ENCODE measurements around the gene ZNF764.
A peak's percentile ranks its signal among the peaks of the same experiment; 100 is the strongest.

Gene ZNF764

DNA sequence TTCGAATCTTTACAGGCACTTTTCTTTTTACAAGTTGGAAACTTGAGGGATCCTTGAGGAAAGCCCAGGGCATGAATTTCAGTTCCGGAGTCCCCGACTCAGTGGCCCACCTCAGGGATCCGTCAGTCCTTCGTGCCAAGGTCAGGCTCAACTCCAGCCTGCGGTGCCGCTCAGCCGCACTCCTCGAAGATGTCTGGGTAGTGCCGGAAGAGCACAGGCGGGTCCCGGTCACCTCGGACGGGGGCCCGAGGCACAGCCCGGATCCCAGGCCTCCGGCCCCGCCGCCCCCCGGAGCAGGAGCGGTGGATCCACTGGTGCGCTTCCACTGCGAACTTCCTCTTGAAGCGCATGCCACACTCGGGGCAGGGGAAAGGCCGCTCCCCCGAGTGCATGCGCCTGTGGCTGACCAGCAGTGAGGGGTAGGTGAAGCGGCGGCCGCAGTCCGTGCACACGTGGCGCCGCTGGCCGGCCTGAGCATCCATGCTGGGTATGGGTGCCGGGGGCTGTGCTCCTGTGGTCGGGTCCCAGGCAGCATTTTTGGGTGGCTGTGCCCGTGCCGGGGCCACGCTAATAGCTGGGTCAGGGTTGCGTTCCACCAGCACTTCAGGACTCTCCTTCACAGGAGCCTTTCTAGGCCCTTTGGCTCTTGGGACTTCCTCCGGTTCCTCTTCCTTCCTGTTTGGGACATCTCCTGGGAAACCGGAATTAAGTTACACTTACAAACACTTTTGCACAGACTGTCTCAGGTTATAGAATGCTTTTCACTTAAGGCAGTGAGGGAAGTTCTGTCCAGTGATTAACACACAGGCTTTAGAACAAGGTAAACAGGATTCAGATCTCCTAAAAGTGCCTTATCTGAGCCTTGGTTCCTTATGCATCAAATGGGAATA is 11.8 kb upstream of the ZNF764 start:
- no peak for DNase-seq

DNA sequence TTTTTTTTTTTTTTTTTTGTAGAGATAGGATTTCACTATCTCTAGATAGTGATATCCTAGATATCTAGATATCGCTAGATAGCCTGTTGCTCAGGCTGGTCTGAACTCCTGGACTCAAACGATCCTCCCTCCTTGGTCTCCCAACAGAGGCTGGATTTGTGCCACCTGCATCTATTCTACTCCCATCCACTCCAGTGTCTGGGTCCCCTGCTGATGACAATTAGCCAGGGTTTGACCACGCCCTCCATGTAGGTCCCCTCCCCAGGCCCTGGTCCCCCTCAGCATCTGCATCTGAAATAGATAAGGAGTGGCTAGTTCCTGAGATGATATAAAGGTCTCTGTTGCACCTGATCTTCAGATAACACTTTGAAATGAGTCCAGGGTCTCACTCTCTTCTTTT is 11.1 kb upstream of the ZNF764 start:
- no peak for DNase-seq

DNA sequence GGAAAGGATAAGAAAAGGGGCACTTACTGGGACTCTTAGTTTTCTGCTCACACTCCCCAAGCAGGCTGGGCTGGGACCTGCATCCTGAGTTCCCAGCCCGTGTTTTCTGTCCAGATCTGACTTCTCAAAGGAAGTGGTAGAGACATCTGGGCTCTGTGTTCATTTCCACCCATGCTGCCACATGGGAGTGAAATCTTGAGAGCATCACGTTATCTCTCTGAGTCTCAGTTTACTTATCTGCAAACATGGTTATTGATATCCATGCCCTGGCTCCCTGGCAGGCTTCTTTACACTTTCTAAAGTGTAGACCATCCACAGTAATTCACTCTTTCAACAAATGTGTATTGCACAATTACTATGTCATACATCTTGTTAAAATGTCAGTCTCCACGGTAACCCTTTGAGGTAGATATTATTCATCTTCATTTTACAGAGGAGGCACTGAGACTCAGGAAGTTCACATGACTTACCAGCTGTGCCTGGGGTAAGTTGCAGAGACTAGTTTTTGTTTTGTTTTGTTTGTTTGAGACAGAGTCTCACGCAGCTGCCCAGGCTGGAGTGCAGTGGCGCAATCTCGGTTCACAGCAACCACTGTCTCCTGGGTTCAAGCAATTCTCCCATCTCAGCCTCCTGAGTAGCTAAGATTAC is 9.9 kb upstream of the ZNF764 start:
- peak; percentile 32 for DNase-seq

DNA sequence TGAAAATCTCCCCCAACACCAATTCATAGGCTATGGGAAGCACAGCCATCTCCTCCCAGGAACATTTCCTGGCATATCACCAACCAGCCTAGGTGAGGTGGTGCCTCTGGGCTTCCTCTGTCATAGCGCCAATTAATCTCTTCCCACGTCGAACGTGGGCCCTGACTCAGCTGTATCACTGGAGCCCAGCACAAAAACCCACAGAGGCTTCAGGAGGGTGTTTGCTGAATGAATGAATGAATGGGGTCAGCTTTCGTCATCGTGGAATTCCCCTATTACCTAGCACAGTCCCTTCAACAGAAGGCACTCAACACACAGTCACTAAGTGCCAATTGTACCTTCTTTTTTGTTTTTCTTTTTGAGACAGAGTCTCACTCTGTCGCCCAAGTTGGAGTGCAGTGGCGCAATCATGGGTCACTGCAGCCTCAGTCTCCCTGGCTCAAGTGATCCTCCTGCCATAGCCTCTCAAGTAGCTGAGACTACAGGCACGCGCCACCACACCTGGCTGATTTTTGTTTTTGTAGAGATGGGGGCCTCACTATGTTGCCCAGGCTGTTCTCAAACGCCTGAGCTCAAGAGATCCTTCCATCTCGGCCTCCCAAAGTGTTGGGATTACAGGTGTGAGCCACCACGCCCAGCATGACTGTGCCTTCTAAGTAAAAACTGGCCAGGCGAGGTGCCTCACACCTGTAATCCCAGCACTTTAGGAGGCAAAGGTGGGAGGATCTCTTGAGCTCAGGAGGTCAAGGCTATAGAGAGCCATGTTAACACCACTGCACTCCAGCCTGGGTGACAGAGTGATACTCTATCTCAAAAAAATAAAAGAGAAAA is 9.2 kb upstream of the ZNF764 start:
- DNase-seq, result no peak

DNA sequence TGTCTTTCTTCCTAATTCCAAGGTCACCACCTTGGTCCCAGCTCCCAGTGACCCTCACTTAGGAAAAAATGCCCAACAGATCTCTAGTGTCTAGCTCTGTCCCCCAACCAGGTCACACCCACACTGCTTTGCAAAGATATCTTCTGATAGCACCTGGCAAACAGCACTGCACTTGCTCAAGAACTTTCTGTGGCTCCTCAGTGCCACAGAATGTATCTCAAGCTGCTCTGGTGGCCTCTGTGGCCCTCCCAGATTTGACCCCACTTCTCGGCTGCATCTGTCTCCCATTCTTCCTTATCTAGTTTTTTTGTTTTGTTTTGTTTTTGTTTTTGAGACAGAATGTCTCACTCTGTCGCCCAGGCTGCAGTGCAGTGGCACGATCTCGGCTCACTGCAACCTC is 8.4 kb upstream of the ZNF764 start:
- DNase-seq, result no peak

DNA sequence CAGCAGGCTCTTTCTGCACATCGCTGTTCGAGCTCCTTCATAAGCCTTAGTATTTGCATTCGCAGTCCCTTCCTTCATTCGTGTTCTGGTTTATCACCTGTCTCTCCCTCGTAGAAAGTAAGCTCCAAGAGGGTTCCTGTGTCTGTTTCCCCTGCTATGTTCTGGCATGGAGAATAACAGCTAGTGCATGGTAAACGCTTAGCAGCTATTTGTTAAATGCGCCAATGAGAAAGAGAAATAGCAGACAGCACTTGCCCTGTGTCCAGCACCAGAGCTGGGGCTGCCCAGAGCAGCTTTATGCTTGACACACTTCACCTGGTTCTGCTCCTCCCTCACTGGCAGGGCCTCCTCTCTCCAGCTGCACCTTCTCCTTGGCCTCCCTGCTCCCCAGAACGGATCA is 7.8 kb upstream of the ZNF764 start:
- DNase-seq, result no peak

DNA sequence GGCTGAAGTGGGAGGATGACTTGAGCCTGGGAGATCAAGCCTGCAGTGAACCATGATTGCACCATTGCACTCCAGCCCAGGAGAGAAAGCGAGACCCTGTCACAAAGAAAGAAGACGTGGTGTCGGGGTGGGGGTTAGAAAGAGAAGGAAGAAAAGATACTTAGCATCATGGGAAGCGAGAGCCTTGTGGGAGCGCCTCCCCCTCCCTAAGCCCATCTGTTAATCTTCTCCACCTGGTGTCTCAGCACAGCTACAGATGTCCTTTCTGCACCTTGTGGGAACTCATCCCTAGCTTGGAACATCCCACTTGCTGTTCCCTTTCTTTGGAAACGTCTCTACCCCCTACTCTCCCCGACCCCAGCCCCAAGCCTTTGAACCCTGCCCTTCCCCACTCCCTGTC is 7.4 kb upstream of the ZNF764 start:
- no peak for DNase-seq

DNA sequence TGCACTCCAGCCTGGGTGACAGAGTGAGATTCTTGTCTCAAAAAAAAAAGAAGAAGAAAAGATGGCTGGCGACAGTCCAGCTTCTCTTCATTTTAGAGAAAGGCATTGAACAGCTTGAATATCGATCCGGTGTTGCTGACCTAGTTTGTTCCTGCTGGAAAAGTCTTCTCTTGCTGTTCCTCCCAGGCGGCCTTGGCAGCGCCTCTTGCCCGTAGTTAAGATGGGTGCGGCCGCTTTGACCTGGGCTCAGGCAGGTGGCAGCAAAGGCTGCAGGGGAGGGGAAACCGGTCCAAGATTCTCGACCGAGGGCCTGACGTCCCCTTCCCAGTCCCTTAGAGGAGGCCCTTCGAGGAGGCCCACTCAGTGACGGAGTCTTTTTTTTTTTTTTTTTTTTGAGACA is 3.8 kb upstream of the ZNF764 start:
- DNase-seq, result no peak

DNA sequence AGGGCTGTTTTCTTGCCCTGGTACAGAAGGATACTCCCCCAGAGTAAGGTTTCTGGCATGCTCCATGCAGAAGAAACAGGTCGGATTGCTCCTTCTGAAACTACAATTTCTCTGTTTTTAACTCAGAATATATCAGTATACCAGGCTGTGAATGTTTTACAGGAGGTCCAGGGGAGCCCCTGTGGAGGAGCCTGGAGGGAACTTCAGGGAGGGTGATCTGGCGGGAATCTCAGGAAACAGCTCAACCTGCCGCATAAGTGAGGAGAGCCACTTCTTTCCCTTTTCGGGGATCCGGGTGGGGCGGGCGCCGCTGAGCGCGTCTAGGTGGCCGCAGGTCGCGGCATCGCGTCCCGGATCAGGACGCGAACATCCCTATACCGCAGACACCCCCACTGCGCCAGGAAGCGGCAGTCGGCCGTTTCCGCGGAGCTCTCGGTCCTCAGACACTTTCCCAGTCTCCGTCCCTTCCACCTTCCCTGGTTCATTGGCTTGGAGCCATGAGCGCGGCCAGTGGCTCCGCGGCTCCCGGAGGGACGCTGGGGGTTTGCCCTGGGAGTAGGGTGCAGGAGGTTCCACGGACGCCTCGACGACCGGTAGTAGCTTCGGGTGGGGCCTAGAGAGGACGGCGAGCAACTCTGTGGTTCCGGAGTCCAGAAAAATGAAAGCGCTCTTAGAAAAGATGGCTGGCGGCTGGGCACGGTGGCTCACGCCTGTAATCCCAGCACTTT is 3.1 kb upstream of the ZNF764 start:
- peak; percentile 57 for DNase-seq

DNA sequence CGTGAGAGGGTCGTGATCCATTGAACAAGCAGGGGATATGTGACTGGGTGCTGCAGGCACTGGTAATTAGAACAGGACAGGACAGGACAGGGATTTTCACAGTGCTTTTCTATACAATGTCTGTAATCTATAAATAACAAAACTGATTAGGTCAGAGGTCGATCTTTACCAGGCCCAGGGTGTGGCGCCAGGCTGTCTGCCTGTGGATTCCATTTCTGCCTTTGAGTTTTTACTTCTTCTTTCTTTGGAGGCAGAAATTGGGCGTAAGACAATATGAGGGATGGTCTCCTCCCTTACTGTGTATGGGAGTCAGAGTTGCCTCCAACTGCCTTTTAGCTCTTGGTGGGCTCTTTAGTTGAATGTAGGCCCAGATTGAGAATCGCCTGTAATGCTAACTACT is 1.5 kb upstream of the ZNF764 start:
- DNase-seq, result no peak

DNA sequence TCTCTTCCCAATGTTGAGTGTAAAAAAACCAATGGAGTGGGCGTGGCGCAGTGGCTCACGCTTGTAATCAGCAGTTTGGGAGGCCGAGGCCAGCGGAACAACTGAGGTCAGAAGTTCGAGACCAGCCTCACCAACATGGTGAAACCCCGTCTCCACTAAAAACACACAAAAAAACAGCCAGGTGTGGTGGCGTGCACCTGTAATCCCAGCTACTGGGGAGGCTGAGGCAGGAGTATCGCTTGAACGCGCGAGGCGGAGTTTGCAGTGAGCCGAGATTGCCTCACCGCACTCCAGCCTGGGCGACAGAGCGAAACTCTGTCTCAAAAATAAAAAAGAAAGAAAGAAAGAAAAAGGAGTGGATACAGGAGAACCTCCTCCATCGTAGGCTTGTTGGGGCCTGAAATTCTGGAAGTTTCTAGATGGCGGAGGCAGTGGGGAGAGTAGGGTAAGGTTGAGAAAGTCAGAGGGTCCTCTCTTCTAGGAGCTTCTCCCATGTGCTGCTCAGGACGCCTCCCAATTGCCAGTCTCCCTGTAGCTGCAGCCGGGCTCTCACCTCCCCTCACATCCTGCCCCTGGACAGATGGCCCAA is 709 bp upstream of the ZNF764 start:
- no peak for DNase-seq

DNA sequence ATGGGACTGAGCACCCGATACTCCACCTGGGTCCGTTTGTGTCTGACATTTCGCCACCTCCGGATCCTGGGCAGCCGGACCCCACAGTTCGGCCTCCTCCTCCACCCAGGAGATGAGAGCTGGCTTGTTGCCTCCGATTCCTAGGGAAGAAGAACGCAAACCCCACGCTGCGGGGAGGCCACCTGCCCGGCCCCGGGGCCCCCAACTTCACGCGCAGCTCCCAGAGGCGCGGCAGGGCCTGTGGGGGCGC is 542 bp downstream of the ZNF764 start:
- DNase-seq, result no peak

DNA sequence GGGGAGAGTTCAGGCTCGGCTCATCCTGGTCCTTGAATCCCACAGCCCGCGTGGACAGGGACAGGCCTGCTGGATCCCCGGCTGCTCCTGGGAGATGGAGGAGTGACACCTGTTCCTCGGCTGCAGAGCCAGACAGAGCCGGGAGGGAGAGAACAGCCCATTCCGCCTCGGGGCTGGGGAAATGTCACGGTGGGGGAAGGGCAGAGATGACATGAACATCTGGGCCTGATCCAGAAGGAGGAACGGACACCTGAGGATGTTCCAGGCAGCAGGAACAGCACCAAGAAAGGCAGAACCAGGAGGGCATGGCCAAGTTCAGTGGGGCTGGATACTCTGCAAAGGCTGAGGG is 2.1 kb downstream of the ZNF764 start:
- DNase-seq, result no peak

DNA sequence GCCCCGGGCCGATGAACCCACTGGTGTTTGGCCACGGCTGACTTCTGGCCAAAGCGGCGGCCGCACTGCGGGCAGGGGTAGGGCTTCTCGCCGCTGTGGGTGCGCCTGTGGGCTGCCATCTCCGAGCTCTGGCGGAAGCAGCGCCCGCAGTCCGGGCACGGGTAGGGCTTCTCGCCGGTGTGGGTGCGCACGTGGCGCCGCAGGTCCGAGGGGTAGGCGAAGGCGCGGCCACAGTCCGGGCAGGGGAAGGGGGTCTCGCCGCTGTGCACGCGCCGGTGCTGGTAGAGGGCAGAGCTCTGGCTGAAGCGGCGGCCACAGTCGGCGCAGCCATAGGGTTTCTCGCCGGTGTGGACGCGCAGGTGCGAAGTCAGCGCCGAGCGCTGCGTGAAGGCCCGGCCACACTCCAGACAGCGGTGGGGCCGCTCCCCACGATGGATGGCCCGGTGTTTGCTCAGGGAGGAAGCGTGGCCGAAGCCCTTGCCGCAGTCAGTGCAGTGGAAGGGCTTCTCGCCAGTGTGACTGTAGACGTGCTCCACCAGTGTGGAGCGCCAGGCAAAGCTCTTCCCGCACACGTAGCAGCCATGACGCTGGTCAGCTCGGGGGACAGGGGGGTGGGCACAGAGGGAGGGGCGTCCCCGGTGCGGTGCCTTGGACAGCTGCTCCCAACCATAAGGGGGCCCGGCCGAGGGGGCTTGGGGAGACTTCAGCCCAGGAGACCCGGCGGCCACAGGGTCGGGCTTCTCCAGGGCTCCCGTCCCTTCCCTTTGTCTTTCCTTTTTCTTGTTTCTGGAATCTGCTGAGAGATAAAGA is 2.7 kb downstream of the ZNF764 start:
- no peak for DNase-seq

DNA sequence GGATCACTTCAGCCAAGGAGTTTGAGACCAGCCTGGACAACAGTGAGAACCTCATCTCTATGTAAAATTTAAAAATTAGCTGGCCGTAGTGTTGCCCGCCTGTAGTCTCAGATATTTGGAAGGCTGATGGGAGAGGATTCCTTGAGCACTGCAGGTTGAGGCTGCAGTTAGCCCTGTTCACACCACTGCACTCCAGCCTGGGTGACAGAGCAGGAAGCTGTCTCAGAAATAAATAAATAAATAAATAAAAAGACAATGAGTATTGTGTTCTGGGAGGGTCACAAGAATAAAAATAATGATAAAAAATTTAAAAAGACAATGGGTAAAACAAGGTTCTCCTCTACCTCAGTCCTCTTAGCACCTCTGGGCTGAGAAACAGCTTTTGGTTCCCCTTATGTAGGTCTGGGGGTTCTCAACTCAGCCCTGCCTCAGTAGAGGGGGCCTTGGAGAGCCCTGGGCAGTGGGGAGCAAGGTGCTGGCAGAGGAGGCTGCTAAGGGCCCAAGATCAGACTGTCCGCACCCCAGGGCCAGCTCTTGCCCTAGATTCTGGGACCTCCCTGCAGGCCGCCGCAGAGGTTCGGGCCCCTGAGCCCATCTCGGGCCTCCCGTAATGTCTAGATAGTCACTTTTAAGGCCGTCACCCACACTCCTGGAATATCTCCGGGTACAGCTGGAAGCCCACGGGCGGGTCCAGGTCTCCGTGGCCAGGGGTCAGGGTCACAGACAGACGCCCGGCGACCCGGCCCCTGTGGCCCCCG is 3.4 kb downstream of the ZNF764 start:
- no peak for DNase-seq

DNA sequence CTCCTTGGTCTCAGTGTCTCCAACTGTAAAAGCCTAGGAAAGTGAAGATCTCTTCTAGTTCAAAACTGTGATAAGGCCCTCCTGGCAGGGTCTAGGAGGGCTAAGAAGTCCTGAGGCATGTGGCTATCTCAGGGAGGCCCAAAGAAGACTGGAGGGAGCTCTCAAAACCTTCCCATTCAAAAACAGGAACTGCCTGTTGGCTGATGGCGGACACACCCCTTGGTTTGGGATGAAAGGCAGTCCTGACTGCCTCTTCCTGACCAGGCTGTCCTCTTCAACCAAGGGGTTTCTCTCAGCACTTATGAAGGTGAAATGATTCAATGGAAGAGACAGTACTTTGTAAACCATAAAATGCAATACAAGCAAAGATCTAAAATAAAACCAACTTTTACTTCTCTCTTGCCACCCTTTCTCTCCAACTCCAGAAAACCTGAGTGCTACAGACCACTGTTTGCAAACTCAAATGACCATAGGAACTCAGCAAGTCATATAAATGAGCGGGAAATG is 4.7 kb downstream of the ZNF764 start:
- DNase-seq, result no peak

DNA sequence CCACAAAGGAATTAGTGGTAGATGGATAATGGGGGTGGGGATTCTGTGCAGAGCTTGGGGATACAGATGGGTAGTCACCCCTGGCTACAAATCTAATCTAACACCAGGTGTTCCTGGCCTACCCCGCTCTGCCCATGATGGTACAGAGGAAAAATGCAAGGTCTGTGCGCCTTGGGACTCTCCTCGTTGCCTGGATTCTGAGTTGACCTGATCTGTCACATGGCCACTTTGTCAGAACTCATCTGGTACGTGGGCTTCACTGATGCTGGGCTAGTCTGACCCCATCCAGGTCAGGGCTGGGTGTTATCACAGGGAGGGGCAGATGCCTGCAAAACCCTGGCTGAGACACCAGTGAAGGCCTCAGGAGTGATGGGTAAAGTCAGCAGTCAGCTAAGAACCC is 5.2 kb downstream of the ZNF764 start:
- no peak for DNase-seq

DNA sequence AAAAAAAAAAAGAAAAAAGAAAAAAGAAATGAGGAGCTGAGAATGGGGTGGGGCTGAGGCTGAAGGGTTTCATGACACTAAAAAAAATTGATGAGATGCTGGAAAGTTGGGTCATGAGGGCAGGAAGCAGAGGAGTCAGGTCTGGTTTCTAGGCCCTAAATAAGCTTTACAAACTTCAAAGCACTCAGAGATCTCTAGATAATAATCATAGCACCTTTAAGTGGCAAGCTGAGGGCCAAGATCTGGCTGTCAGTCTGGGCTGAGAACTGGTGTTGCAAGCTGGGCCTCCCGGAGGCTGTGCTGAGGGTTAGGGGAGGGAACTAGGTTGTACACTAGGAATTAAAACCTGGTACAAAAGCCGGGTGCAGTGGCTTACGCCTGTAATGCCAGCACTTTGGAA is 6.4 kb downstream of the ZNF764 start:
- no peak for DNase-seq

DNA sequence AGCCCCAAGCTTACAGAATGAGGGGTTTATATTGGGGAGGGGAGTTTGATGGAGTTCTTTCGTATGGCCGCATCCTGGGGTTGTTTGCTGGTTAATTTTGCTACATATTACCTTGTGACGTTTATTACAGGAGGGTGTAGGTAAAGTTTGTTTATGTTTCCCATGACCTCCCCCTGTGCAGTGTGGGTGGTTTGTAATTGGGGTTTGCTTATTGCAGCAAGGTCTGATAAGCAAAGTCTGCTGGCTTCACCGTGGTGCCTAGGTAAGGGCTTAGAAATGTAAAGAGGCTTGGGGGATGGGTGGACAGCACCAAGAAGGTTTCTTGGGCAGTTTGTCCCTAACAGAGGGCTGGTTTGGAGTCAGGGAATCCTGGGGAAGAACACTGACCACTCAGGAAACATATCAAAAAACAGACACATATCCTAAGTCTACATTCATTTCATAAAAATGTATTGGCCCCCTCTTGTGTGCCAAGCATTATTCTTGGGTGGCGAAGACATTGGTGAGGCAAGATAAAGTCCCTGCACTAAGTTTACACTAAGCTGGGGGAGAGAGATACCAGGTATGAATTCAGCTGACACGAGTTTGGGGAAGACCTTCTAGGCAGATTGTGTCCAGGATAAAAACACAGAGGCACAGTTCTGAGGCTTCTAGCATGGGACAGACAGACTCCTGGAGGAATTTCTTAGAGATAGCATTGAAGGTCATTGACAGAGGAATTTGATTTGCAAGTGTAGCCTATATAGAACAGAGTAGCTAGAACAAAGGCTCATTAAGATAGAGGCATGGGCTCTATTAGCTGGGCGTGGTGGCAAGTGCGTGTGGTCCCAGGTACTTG is 9.5 kb downstream of the ZNF764 start:
- DNase-seq, result no peak

DNA sequence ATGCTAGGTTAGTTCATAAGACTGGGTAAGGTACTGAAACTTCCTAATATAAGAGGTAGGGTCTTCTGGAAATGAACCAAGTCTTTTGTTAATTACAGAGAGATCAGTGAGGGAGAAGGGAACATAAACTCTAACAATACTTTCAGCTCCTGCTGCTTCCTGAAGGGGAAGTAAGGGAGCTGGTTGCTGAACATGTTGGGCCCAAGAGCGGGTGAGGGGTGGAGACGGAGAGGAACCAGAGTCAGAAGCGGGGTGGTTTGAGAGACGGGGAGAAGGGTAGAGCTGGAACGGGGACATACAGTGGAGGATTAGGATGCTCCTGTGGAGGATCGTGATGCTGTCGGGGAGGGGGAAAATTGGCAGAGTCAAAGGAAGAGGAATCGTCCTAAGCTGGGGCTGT is 12.1 kb downstream of the ZNF764 start:
- DNase-seq, result no peak
